Cardiac muscle cell (in vitro differentiated cells and primary cell): Measurements from ENCODE around the gene GRHL3. TPM values are rescaled to one million over a fixed set of nuclear protein-coding genes. Genes with fewer than 3 reads are reported as not detected.
A peak's percentile ranks its signal among the peaks of the same experiment; 100 is the strongest.

ENCODE experiments used
- DNase-seq, 2 donors: peaks; one replicate each; pipeline versions ENCODE4 v3.0.0 to v3.0.0-alpha.2; 2010 to 2017; ENCODE audit warnings: low read depth in 1 of 2, low spot score in 1 of 2
- H3K27ac ChIP-seq: fragments of 200-600 bp; sonication (generic); 2 replicates; pipeline ENCODE4 v1.5.1; 2016
- H3K27me3 ChIP-seq: fragments of 200-600 bp; sonication (generic); 2 replicates; pipeline ENCODE4 v1.6.0; 2016; ENCODE audit warnings: control low read depth
- H3K36me3 ChIP-seq: fragments of 200-600 bp; sonication (generic); 2 replicates; pipeline ENCODE4 v1.5.1; 2016; ENCODE audit warnings: control low read depth
- H3K4me1 ChIP-seq: fragments of 200-600 bp; sonication (generic); 2 replicates; pipeline ENCODE4 v1.8.1; 2017; ENCODE audit warnings: low read depth, mild to moderate bottlenecking, mixed run types
- H3K4me3 ChIP-seq: fragments of 200-600 bp; sonication (generic); 2 replicates; pipeline ENCODE4 v1.5.1; 2016; ENCODE audit warnings: mild to moderate bottlenecking
- H3K9me3 ChIP-seq: fragments of 200-600 bp; sonication (generic); 2 replicates; pipeline ENCODE4 v1.5.1; 2017; ENCODE audit warnings: low read depth, mild to moderate bottlenecking, control low read depth
- CTCF ChIP-seq: IDR thresholded peaks from 2 replicates; pipeline ENCODE4 v1.5.1; 2012; ENCODE audit warnings: low read depth, mild to moderate bottlenecking, low read length
- polyA plus RNA-seq: library from polyadenylated mRNA; unstranded; fragments of >200 nt; fragmentation: Nextera tagmentation; extraction: Ambion mirVana; gene quantifications from 2 replicates; pipeline ENCODE4 v1.2.1, GENCODE V29; 2016
- total RNA-seq: library from RNA; depleted of rRNA; stranded (reverse); fragments of >200 nt; gene quantifications from 2 replicates; pipeline ENCODE4 v1.2.3, GENCODE V29; 2016

Gene GRHL3
- total and polyA plus RNA-seq, 2 experiments from 2014 or later = 0.54 TPM; not detected in 1

GRCh38 chr1:24360681-24361080 lies 41.5 kb downstream of the GRHL3 start:
- H3K27me3 ChIP-seq = no peaks in the 10 kb centered on the region
- no peak for TF ChIP-seq CTCF
- DNase-seq = no peak
- no peaks in the 10 kb centered on the region for H3K36me3 ChIP-seq
- H3K27ac ChIP-seq = no peak overlapping the region
- H3K4me1 ChIP-seq = peaks cover 5% of the 10 kb centered on the region
- no peaks in the 10 kb centered on the region for H3K9me3 ChIP-seq
- no peak overlapping the region for H3K4me3 ChIP-seq

GRCh38 chr1:24361811-24362210 lies 42.7 kb downstream of the GRHL3 start:
- Histone ChIP-seq H3K27me3 (no peaks in the 10 kb centered on the region), H3K36me3 (no peaks in the 10 kb centered on the region), H3K9me3 (no peaks in the 10 kb centered on the region), H3K4me3 (no peak overlapping the region), H3K4me1 (peaks cover 5% of the 10 kb centered on the region), H3K27ac (no peak overlapping the region)
- TF ChIP-seq CTCF = no peak
- DNase-seq = no peak

GRCh38 chr1:24362396-24362795 lies 43.2 kb downstream of the GRHL3 start:
- no peaks in the 10 kb centered on the region for H3K9me3 ChIP-seq
- H3K4me1 ChIP-seq = peaks cover 5% of the 10 kb centered on the region
- H3K4me3 ChIP-seq = no peak overlapping the region
- no peak overlapping the region for H3K27ac ChIP-seq
- H3K36me3 ChIP-seq = no peaks in the 10 kb centered on the region
- DNase-seq = no peak
- no peak for TF ChIP-seq CTCF
- H3K27me3 ChIP-seq = no peaks in the 10 kb centered on the region

- no peak overlapping the region for H3K4me3 ChIP-seq
- H3K9me3 ChIP-seq = no peaks in the 10 kb centered on the region
- H3K4me1 ChIP-seq = peaks cover 5% of the 10 kb centered on the region
- H3K36me3 ChIP-seq = no peaks in the 10 kb centered on the region
- no peak overlapping the region for H3K27ac ChIP-seq
- H3K27me3 ChIP-seq = no peaks in the 10 kb centered on the region
- TF ChIP-seq CTCF = no peak
- DNase-seq = peak in 1 of 2 donors; percentile 86
These were observed 43.9 kb downstream of the GRHL3 start for GRCh38 chr1:24362982-24363614.

- no peak for TF ChIP-seq CTCF
- H3K27me3 ChIP-seq = no peaks in the 10 kb centered on the region
- no peak for DNase-seq
- peaks cover 5% of the 10 kb centered on the region for H3K4me1 ChIP-seq
- H3K9me3 ChIP-seq = no peaks in the 10 kb centered on the region
- no peak overlapping the region for H3K4me3 ChIP-seq
- no peak overlapping the region for H3K27ac ChIP-seq
- no peaks in the 10 kb centered on the region for H3K36me3 ChIP-seq
These were observed 44.8 kb downstream of the GRHL3 start for GRCh38 chr1:24363994-24364393.
